ENCODE results near the gene ABCG4. TPM values are rescaled to one million over a fixed set of nuclear protein-coding genes. Genes with fewer than 3 reads are reported as not detected.

The ABCG4 gene
- total and polyA plus RNA-seq, 2 of the 8 experiments (the other 6 are each of a cell fraction or from before 2014, with no cell fraction given), result 1.8 to 2.3 TPM

DNA sequence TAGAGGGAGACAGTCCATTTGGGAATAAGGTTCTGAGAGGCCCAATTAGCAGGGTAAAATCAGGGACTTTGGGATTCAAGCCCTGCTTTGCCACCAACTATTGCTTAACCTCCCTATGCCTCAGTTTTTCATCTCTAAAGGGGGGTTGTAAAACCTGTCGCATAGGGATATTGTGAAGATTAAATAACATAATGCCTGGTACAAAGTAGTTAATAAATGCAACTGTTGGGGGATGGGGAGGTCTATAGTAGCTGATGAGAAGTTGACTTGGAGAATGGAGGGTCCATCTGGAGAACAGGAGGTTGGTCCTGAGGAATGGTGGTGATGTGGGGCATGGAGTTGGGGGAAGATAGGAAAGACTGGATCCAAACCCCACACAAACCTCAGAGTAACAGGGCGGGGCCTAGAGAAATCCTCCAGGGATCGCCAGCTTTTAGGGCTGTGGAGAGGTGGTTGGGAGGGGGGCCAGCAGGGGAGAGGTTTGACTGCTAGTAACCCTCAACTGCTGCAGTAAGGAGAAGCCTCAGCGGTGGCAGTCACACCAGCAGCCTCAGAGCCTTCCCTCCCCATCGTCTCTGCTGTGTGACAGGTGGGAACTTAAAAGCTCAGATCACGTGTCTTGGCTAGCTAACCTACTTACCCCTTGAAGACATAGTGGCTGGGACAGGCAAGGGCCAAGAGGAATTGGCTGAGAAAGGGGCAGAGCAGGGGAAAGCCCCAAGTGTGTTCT, 1.1 kb upstream of the ABCG4 start (continued):
- TF ChIP-seq PHF8 (conservative IDR thresholded peaks at IDR 0.05; ENCODE audit: low read depth, low read length) (no peak), CHD2 (IDR thresholded peaks at IDR 0.05; ENCODE audit: low read length) (no peak), NANOG (IDR thresholded peaks at IDR 0.05; ENCODE audit: insufficient read depth, low read depth, low read length, poor library complexity, severe bottlenecking) (no peak)

All from H1 (cell line).